OCI-LY1 (cell line): ENCODE data around the gene SEC14L1.

ENCODE experiments used
- CTCF ChIP-seq: fragments of 200-600 bp; sonication (generic), shearing (Covaris generic); IDR thresholded peaks from 2 replicates; pipeline ENCODE4 v1.5.1; 2017; ENCODE audit warnings: mild to moderate bottlenecking, antibody characterized with exemption, low read length, moderate library complexity, mixed read lengths
- EZH2 ChIP-seq: fragments of 200-600 bp; sonication (generic), shearing (Covaris generic); IDR thresholded peaks from 2 replicates; pipeline ENCODE4 v1.8.0; 2017; ENCODE audit warnings: borderline replicate concordance, mixed run types, mild to moderate bottlenecking, antibody characterized with exemption, low read length, moderate library complexity, mixed read lengths

GRCh38 chr17:77153999-77154586 is 13.3 kb downstream of the SEC14L1 start:
- TF ChIP-seq CTCF, result no peak
- no peak for TF ChIP-seq EZH2
